HG03025 (cell line): ENCODE data around the gene UMAD1.

Source experiments
- ATAC-seq: cut with Tn5 transposase; IDR thresholded peaks from one replicate; pipeline ENCODE4 v1.9.1; 2021; ENCODE audit warnings: mild to moderate bottlenecking, moderate library complexity; ENCODE audit not compliant: unreplicated experiment, low FRiP score

UMAD1 gene

DNA sequence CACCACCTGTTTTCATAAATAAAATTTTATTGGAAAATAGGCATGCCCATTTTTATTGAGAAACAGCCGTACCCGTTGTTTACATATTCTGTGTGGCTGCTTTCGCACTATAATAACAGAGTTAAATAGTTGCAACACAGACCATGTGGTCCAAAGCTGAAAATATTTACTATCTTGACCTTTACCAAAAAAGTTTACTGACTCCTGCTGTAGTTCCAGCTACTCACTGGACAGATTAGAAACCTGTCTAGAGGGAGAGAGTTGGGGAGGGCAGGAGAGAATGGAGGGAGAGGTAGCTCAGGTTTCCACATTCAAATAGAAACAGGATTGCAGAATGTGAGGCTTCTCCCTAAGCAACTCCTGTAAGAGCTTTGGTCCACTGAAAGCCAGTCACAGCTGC is 273.0 kb downstream of the UMAD1 start:
- ATAC-seq: no peak

DNA sequence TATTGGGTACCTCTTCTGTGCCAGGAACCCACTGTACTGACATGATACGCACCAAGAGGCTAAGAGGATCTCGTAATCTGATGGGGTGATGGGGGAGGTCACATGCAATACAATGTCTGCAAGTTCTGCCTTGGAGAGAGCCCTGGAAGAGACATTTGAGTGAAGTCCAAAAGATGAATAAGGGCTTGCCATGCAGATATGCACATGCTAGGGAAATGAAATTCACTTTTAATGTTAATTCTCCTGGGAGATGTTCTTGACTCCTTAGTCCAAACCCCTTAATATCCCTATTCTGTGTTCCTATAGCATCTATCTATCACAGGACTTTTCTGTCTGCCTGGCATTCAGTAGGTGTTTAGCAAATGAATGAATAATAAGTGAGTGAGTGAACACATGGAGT is 274.0 kb downstream of the UMAD1 start:
- ATAC-seq: no peak

DNA sequence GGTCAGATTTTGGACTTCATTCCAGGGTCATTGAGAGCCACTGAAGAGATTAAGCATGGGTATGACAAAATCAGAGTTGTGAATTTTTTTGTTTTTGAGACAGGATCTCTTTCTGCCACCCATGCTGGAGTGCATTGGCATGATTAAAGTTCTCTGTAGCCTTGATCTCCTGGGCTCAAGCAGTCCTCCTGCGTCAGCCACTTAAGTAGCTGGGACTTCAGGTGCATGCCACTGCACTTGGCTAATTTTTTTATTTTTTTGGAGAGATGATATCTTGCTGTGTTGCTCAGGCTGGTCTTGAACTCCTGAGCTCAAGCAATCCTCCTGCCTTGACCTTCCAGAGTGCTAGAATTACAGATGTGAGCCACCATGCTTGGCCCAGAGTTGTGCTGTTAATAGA is 275.5 kb downstream of the UMAD1 start:
- ATAC-seq: no peak

DNA sequence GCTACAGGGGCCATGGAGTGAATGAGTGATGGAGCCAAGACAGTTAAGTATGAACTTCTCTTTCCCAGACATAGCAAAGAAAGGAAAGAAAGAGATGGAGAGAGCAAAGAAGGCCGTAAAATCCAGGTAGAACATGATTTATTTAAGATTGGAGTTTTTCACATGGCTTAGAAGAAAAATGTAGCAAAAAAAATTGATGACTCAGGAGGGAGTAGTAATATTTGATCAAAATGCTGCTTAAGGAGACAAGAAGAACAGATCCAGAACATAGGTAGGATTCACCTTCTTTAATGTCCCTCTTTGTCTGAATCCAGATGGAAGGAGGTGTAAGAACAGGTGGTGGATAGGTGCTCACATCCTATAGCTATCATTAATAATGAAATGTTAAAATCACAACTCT is 277.0 kb downstream of the UMAD1 start:
- ATAC-seq: no peak

DNA sequence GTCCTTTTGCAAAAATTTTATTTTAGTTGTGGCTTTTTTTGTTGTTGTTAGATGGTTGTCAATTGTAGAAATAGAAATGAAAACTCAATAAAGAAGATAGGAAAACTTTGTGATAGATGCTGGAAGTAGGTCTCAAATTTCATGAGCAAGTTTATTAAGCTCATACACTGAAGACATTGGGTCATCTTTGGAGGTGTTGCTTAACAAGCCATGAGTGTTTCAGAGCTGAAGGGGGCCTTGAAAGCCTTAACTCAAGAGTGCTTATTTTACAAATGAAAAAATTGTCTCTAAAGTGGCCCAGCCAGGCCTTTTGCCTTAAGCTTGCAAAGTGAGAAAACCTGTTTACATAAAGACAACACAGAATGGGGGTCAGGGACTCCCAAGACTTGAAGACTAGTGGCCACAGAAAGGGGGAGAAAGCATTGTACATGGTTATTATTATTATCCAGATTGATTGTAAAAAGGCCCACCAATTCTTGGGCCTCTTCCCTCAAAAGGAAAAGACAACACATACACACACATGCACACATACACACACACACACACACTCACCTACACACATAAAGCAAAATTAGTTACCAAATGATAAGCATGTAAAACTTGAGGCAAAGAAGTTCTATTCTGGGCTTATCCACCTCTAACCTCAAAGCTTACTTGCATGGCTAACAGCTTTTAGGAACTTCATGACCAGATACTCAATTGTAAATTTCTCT is 278.3 kb downstream of the UMAD1 start:
- no peak for ATAC-seq

DNA sequence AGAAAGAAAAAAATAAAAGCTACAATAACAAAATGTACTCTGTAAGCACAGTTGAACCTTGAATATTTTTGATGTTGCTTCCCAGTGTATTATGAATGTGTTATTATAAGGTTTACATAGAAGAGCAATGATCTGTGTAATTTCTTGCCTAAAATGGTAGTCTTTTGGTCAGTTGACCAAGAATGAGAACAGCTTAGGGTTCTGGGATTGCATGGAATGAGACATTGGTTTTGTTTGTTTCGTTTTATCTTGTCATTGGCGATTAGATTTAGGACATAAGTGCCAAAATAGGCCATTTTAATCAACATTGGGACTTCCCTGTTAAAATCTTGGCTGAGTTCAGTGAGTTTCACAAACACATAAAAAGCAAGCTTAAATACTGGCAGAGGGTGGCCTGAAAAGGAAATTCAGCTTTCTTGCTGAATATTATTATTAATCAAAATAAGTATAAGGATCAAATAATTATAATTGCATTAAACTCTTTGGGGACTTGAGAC is 278.9 kb downstream of the UMAD1 start:
- ATAC-seq: no peak

DNA sequence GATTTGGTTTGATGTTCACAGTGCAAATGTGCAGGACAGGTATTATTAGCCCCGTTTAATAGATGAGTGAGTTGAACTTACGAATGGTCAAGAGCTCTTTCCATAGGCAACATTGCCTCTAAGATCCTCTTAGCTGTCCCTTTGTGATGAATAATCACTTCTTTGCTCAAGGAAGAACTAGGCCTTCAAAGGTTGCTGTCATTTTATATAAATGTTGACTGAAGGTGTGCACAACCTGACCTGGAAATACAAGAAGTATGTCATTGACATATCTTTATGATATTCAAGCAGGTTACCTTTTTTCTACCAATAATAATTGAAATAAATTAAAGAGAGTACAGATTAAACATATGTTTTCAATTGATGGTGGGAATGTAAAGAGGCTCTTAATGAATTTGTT is 279.5 kb downstream of the UMAD1 start:
- ATAC-seq: no peak

DNA sequence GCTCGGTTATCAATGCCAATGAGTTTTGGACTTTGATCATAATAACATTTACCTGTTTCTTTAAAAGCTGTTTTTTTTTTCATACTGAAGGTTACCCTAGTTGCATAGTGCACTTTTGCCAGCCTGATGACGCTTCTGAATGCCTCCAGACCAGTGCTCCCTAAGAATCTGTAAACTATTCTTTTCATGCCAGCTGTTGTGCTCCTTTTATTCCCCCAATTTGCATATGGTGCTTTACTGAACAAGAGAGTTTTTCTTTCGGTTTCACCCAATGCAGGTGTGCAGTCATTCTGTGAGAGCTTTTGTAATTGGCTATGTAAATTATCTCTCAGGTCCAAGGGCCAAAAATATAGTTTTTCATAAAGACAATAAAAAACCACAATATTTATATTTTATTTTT is 279.9 kb downstream of the UMAD1 start:
- ATAC-seq: peak; percentile 87

DNA sequence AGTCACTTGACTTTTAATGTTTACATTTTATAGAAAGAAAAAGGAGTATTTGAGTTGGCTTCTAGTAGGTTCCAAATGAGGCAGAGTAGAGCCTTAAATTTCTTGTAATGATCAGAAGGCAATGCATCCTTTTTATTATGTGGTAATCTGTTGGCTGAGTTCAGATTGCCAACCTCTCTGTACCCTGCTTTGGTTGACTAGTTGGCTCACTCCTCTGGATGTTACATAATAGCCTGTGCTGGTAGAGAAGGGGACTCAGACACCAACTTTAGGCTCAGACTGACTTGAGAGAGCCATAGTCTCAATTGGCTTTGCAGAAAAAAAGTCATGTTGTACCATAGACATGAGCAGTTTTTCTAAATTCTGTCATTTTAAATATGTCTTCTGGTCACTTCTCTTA is 281.3 kb downstream of the UMAD1 start:
- ATAC-seq: no peak

DNA sequence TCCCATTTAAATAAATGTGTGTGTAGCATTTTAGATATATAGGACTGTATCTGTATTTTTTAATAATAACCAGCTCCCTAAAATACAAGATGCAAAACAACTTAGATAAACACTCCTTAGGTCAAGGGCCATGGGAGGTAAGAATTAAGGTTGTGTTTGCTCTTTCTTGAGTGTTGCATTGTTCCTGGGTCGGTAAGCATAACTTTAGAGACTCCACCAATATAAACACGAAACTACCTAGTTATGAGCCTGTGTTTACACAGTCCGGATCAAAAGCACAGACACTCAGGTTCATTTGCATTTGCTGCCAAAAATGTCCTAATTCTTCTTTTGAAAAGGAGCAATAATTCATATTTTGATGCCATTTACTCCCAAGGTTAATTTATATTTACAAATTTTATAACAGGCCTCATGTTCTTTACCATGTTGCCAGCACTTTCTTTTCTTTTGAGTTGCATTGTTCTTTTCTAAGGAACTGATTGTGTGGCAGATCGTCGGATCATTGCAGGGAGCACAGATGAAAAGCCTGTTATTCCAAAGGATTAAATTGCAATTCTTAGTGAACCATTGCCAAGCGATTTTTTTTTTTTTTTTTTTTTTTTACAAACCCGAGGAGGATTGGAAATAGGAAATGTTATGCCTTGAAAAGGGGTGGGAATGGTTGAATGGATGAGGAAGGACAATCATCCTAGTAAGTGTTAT is 282.3 kb downstream of the UMAD1 start:
- no peak for ATAC-seq

DNA sequence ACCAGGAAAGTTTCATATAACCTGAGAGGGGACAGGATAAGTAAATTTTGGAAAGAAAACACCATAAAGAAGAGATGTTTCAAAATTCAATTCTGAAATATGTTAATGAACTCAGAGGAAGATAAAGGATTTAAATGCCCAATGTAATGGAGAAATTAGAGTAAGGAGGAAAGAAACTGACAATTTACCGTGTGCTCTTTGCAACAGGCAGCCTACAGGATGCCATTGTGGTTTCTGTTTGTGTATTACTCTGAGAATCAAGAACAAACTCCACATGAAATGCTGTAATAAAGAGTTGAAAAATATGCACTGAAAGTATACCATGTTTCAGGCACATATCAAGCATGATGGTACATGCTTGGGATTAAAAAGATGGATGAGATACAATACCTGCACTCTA is 283.3 kb downstream of the UMAD1 start:
- ATAC-seq: no peak

DNA sequence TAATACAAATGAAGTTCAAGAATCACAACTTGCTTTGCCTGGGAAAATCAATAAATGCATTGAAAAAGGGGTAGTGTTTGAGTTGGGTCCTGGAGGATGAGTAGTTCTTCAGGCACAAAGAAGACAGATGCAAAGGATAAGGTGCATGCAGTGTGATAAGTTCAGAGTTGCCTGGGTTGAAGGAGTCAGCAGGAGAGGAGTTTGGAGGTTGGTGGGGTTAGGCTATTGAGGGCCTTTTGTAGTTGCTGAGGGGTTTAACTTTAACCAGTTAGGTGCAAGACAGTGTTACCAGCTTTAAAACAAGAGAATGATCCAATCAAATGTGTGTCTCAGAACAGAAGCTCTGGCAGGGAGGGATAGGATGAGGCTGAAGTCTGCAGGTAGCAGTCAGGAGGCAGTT is 283.8 kb downstream of the UMAD1 start:
- no peak for ATAC-seq
